Right lobe of liver (tissue), 6 donors: ENCODE data around the gene DOCK1. TPM values are rescaled to one million over a fixed set of nuclear protein-coding genes. Genes with fewer than 3 reads are reported as not detected.

Source experiments
- ATAC-seq, 4 donors: fragments of 200-7000 bp; cut with Tn5 transposase; one replicate each; pipeline ENCODE4 v1.9.1; 2020; ENCODE audit warnings: mild to moderate bottlenecking in 4 of 4, moderate library complexity in 4 of 4
- DNase-seq, 3 donors: peaks; one replicate each; pipeline ENCODE4 v3.0.0-alpha.2; 2020
- H3K27ac ChIP-seq, 3 donors: fragments of 200-600 bp; one replicate each; pipeline ENCODE4 v1.8.0; 2022
- H3K27me3 ChIP-seq, 2 donors: fragments of 200-600 bp; one replicate each; pipeline ENCODE4 v1.8.0; 2022
- H3K36me3 ChIP-seq, 4 donors: fragments of 200-600 bp; sonication (generic) in 1 of 4; one replicate each; pipeline versions ENCODE4 v1.5.1 to v1.8.0; 2017 to 2022; ENCODE audit warnings: control low read depth in 1 of 4
- H3K4me1 ChIP-seq, 4 donors: fragments of 200-600 bp; sonication (generic) in 1 of 4; one replicate each; pipeline versions ENCODE4 v1.5.1 to v1.8.0; 2017 to 2022; ENCODE audit warnings: control low read depth in 1 of 4
- H3K4me3 ChIP-seq, 3 donors: fragments of 200-600 bp; one replicate each; pipeline ENCODE4 v1.8.0; 2022
- H3K9me3 ChIP-seq, 4 donors: fragments of 200-600 bp; sonication (generic) in 1 of 4; one replicate each; pipeline versions ENCODE4 v1.5.1 to v1.8.0; 2017 to 2022; ENCODE audit warnings: control low read depth in 1 of 4
- CTCF ChIP-seq, 4 donors: fragments of 200-600 bp in 3 of 4; fragments of 450-650 bp in 1 of 4; IDR thresholded peaks; one replicate each; pipeline versions ENCODE4 v1.5.1 to v1.8.0; 2016 to 2022; ENCODE audit warnings: antibody characterized with exemption in 4 of 4, mild to moderate bottlenecking in 2 of 4
- POLR2A ChIP-seq: fragments of 450-650 bp; IDR thresholded peaks from one replicate; pipeline ENCODE4 v1.6.1; 2017; ENCODE audit warnings: antibody characterized with exemption, mild to moderate bottlenecking
- WGBS: methylation state at CpG from one replicate; pipeline ENCODE4 v1.1.6; 2018; ENCODE audit warnings: low coverage, low lambda C conversion rate; ENCODE audit not compliant: insufficient coverage; ENCODE audit errors: missing lambda C conversion rate; 5-methylcytosine and 5-hydroxymethylcytosine counted together
- intact Hi-C, 2 donors: fragments of 100-400 bp; cut with DNase I; formaldehyde crosslinking; loops; one replicate each; pipeline versions ENCODE4 v1.11.2 to v1.14.1; 2022
- total RNA-seq, 6 experiments: library from RNA; depleted of rRNA in 2 of 6; stranded (reverse); fragments of >200 nt in 2 of 6; fragmentation: NEBNext Ultra II Directional in 3 of 6; extraction: Animal tissue kit (Norgen Biotek cat#: 25700) in 3 of 6; gene quantifications; one replicate each; pipeline versions ENCODE4 v1.1.0 to v1.2.4, GENCODE V29; 2016 to 2023
- donor health status: DM: no; HTN: yes; CAD: no.
- donor health status: DM: no; HTN: no; CAD: no.
- donor health status: DM: no; HTN: no; CAD: no.
- donor health status: DM: no; HTN: yes; CAD: no.
- donor health status: DM: no; HTN: yes; CAD: no.

The DOCK1 gene
- total RNA-seq, 6 experiments from 2014 or later: 13.8 to 17.8 (median 14.6) TPM

- Histone ChIP-seq H3K4me1 (peaks cover 0 to 13% (median 0%) of the 10 kb centered on the region in 4 donors), H3K4me3 (no peak overlapping the region), H3K27me3 (no peaks in the 10 kb centered on the region), H3K9me3 (no peaks in the 10 kb centered on the region), H3K36me3 (no peaks in the 10 kb centered on the region), H3K27ac (no peak overlapping the region)
- TF ChIP-seq CTCF (IDR thresholded peaks at IDR 0.05) (no peak), POLR2A (no peak)
- no peak for DNase-seq
- ATAC-seq: no peak
- WGBS: 63% methylated on average over 2 of the region's 2 CpGs
- intact Hi-C loops: no loop called here
Measured at GRCh38 chr10:127194111-127194510, 288.9 kb downstream of the DOCK1 start.

- WGBS: 24% methylated on average over 12 of the region's 16 CpGs
- Histone ChIP-seq H3K27ac (no peak overlapping the region), H3K27me3 (no peaks in the 10 kb centered on the region), H3K36me3 (no peaks in the 10 kb centered on the region), H3K9me3 (no peaks in the 10 kb centered on the region), H3K4me1 (peaks cover 0 to 13% (median 0%) of the 10 kb centered on the region in 4 donors), H3K4me3 (no peak overlapping the region)
- intact Hi-C loops: no loop called here
- no peak for DNase-seq
- no peak for ATAC-seq
- TF ChIP-seq POLR2A: no peak
- no peak for TF ChIP-seq CTCF (IDR thresholded peaks at IDR 0.05)
Measured at GRCh38 chr10:127194599-127194998, 289.4 kb downstream of the DOCK1 start.

GRCh38 chr10:127195041-127195506, 289.8 kb downstream of the DOCK1 start:
- Histone ChIP-seq H3K36me3 (no peaks in the 10 kb centered on the region), H3K4me3 (no peak overlapping the region), H3K9me3 (no peaks in the 10 kb centered on the region), H3K4me1 (peaks cover 0 to 13% (median 0%) of the 10 kb centered on the region in 4 donors), H3K27me3 (no peaks in the 10 kb centered on the region), H3K27ac (no peak overlapping the region)
- DNase-seq (no peak), ATAC-seq (peak; percentile 40 to 54 (median 52))
- TF ChIP-seq POLR2A: no peak
- TF ChIP-seq CTCF (IDR thresholded peaks at IDR 0.05): no peak
- intact Hi-C loops: no loop called here
- 9% methylated on average over 13 of the region's 28 CpGs for WGBS

- DNase-seq (no peak), ATAC-seq (peak; percentile 31 to 46 (median 37))
- H3K4me1 ChIP-seq: peaks cover 0 to 13% (median 0%) of the 10 kb centered on the region in 4 donors
- H3K27me3 ChIP-seq: no peaks in the 10 kb centered on the region
- no peaks in the 10 kb centered on the region for H3K9me3 ChIP-seq
- 0% methylated on average over 9 of the region's 91 CpGs for WGBS
- H3K36me3 ChIP-seq: no peaks in the 10 kb centered on the region
- intact Hi-C loops: no loop called here
- peak overlapping the region; percentile 23 to 41 (median 29) for H3K4me3 ChIP-seq
- no peak for TF ChIP-seq CTCF (IDR thresholded peaks at IDR 0.05)
- no peak for TF ChIP-seq POLR2A
- no peak overlapping the region for H3K27ac ChIP-seq
Measured at GRCh38 chr10:127195571-127196281, 290.5 kb downstream of the DOCK1 start.
